GM12872 (cell line): Measurements from ENCODE around the gene MTARC2.

Source experiments
- TF ChIP-seq, protein P1 (sequence below): IDR thresholded peaks from 3 replicates; pipeline ENCODE4 v1.5.1; 2011; ENCODE audit warnings: low read depth, mild to moderate bottlenecking, low read length, moderate library complexity; ENCODE audit not compliant: insufficient read depth

MTARC2 gene

DNA sequence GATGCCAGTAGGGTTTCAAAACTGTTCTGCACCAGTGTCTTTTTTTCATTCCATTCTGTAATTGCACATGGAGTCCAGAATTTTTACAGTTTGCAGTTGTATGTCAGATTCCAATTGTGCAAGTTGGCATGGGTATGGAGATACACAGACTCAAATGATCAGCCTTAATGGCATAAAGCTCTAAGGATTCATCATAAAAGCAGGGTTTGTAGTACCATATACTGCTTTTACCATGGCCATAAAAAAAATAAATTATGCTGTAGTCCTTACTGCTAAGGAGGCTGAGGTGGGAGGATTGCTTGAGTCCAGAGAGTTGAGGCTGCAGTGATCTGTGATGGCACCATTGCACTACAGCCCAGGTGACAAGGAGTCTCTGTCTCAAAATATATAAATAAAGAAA is 48.9 kb downstream of the MTARC2 start:
- TF ChIP-seq, protein P1, sequence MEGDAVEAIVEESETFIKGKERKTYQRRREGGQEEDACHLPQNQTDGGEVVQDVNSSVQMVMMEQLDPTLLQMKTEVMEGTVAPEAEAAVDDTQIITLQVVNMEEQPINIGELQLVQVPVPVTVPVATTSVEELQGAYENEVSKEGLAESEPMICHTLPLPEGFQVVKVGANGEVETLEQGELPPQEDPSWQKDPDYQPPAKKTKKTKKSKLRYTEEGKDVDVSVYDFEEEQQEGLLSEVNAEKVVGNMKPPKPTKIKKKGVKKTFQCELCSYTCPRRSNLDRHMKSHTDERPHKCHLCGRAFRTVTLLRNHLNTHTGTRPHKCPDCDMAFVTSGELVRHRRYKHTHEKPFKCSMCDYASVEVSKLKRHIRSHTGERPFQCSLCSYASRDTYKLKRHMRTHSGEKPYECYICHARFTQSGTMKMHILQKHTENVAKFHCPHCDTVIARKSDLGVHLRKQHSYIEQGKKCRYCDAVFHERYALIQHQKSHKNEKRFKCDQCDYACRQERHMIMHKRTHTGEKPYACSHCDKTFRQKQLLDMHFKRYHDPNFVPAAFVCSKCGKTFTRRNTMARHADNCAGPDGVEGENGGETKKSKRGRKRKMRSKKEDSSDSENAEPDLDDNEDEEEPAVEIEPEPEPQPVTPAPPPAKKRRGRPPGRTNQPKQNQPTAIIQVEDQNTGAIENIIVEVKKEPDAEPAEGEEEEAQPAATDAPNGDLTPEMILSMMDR: no peak

DNA sequence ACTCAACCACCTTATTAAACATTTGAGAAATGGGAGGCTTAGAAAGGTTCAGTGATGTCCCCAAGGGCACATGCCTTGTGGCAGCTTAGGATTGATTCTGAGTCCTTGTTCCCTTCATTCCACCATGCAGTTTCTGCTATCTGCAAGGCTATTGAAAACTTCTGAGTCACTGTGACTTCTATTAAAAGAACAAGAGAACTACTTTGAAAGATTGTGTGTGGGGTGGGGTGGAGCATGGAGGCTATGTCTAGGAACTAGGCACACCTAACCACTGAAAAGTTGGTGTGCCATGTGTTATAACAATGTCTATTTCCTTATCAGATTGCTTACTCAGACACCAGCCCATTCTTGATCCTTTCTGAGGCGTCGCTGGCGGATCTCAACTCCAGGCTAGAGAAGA is 49.4 kb downstream of the MTARC2 start:
- TF ChIP-seq, protein P1: no peak

DNA sequence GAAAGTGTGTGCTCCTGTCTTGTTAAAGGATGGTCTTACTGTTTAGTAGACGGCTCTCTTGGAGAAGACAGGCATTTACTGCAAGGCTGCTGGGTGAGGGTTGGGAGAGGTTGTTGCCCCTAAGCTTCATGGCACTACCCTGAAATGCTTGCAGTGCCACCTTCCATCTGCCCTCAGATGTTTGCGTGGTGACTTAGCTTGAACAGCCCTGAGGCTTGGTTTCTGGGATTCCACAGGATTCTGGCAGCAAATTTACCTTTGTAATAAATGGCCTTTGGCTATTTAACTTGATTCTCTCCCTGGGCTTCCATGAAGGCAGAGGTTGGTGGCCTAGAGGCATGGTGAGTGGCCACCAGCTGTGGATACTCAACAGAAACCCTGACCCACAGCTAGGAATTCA is 50.2 kb downstream of the MTARC2 start:
- TF ChIP-seq, protein P1: no peak

DNA sequence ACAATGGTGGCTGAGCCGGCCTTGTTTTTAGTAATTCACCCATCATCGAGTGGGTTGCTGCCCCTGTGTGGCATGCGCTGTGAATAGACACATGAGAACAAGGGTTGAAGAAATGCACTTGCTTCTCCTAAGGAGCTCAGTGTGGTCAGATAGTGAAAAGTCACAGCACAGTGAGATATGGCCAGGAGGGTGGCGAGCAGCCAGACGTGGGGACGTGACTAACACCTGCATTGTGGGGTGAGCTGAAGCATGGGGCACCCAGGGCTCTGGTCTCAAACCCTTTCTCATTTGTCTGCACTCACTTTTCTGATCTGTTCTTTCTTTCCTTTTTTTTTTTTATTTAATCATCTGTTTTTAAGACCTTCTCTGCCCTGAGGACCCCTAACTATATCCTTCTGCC is 52.1 kb downstream of the MTARC2 start:
- TF ChIP-seq, protein P1: no peak

DNA sequence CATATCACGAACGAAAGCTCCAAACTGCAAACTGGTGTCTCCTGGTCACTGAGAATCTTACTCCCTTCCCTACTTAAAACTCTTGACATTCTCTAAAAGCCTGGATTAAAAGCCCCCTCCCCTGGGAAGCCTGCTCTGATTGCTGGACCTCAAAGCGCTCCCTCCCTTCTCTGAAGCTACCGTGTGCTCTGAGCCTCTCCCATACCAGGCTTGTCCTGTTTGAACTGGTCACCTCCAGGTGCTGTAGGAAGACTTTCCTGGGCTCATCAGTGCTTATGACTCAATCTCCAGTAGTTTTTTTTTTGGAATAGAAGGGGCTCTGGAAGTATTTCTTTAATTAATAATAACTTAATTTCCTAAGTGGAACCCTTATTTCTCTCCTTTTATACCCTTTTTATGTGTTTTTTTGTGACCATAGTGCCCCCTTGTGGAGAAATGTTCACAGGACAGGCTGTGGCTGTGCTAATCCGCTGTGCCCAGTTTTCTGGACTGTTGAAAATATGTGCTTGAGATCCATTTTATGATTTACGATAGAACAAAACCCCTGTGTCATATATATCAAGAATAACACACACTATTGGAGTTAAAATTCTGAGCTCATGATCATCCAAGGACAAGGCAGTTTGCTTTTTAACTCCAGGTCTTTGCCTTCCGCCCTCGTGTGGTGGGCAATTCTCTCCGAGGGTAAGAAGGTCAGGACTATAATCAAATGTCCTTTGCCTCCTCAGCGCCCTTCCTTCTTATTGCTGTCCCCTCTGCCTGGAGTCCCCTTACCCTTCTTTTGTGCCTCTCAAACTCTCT is 55.5 kb downstream of the MTARC2 start:
- TF ChIP-seq, protein P1: peak; percentile 66

DNA sequence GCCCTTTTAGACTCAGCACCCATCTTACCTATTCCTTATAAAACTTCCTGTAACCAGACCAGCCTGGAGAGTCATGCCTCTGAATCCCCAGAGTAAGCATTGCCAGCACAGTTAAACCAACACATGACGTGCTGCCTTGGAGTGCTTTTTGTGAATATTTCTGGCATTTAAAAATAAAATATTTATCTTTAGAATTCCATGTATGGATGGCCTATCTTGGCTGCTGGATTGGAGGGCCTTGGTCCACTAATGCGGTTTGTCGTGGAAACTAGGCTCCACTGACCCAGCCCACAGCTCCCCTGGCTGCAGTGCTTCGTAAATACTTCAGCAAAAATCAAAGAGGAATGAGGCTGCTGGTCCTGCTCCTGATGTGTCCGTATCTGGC is 56.1 kb downstream of the MTARC2 start:
- TF ChIP-seq, protein P1: no peak

DNA sequence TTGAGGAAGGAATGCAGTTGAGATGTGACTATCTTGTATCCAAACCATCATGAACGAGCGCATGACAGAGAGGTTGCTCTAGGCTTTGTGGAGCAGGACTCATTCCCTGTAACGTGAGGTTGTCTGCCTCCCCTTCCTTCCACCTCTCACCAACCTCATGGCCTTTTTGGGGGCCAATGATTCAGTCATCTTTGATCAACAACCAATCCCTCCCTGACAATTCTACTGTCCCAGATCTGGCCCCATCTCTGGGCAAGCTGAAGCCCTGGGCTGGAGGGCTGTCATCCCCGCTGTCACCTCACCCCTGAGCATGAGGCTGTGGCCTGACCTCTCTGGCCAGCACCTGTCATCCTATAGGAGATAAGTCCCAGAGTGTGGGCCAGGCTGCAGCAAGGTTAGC is 58.3 kb downstream of the MTARC2 start:
- TF ChIP-seq, protein P1: no peak
